Calu3 (cell line): ENCODE results near the gene NFAM1. TPM values are rescaled to one million over a fixed set of nuclear protein-coding genes. Genes with fewer than 3 reads are reported as not detected.

Source experiments
- BruUV-seq: library from RNA; stranded (reverse); fragments of 400-500 nt; replicated peaks from 2 replicates; lab custom pipeline; 2021; lab: Mats Ljungman, UMichigan
- CTCF ChIA-PET: fragments of 300-600 bp; sonication (Branson Sonifier 250); formaldehyde crosslinking; loops from one replicate; lab custom pipeline; 2022; ENCODE audit warnings: antibody characterized with exemption; lab: Charles Lee
- DNase-seq: peaks from one replicate; pipeline ENCODE4 v3.0.0; 2022
- H3K27ac Mint-ChIP-seq: one replicate; pipeline ENCODE4 v1.8.0; 2022; ENCODE audit warnings: mixed read lengths; ENCODE audit not compliant: unreplicated experiment
- H3K27me3 Mint-ChIP-seq: one replicate; pipeline ENCODE4 v1.8.0; 2022; ENCODE audit warnings: mixed read lengths; ENCODE audit not compliant: unreplicated experiment
- H3K36me3 Mint-ChIP-seq: one replicate; pipeline ENCODE4 v1.8.0; 2022; ENCODE audit warnings: mild to moderate bottlenecking, moderate library complexity, mixed read lengths; ENCODE audit not compliant: insufficient read depth, unreplicated experiment
- H3K4me1 Mint-ChIP-seq: one replicate; pipeline ENCODE4 v1.8.0; 2022; ENCODE audit warnings: mild to moderate bottlenecking, low read depth, mixed read lengths; ENCODE audit not compliant: unreplicated experiment
- H3K4me3 Mint-ChIP-seq: one replicate; pipeline ENCODE4 v1.8.0; 2022; ENCODE audit warnings: mild to moderate bottlenecking, low read depth, moderate library complexity, mixed read lengths; ENCODE audit not compliant: unreplicated experiment
- H3K9me3 Mint-ChIP-seq: one replicate; pipeline ENCODE4 v1.8.0; 2022; ENCODE audit warnings: low read depth, mixed read lengths; ENCODE audit not compliant: unreplicated experiment
- intact Hi-C: fragments of 100-400 bp; cut with micrococcal nuclease; formaldehyde crosslinking; loops from one replicate; pipeline ENCODE4 v1.10.0; 2022; ENCODE audit not compliant: unreplicated experiment
- total RNA-seq: library from RNA; stranded (reverse); gene quantifications from 2 replicates; pipeline ENCODE4 v1.2.3, GENCODE V29; 2022
- TF ChIP-seq, protein P1 (sequence below): fragments of 200-600 bp; IDR thresholded peaks from one replicate; pipeline ENCODE4 v1.8.0; 2022; ENCODE audit warnings: antibody characterized with exemption; ENCODE audit not compliant: unreplicated experiment

The NFAM1 gene
- total RNA-seq, 1 experiment from 2014 or later = 0.50 TPM

- intact Hi-C loops = no loop called here
- no peaks in the 10 kb centered on the region for H3K9me3 Mint-ChIP-seq
- no TSS peak for BruUV-seq
- H3K27me3 Mint-ChIP-seq = peaks cover 85% of the 10 kb centered on the region
- no peak for DNase-seq
- no peak overlapping the region for H3K4me3 Mint-ChIP-seq
- no peak overlapping the region for H3K27ac Mint-ChIP-seq
- H3K36me3 Mint-ChIP-seq = peaks cover 6% of the 10 kb centered on the region
- H3K4me1 Mint-ChIP-seq = no peaks in the 10 kb centered on the region
- TF ChIP-seq, protein P1, sequence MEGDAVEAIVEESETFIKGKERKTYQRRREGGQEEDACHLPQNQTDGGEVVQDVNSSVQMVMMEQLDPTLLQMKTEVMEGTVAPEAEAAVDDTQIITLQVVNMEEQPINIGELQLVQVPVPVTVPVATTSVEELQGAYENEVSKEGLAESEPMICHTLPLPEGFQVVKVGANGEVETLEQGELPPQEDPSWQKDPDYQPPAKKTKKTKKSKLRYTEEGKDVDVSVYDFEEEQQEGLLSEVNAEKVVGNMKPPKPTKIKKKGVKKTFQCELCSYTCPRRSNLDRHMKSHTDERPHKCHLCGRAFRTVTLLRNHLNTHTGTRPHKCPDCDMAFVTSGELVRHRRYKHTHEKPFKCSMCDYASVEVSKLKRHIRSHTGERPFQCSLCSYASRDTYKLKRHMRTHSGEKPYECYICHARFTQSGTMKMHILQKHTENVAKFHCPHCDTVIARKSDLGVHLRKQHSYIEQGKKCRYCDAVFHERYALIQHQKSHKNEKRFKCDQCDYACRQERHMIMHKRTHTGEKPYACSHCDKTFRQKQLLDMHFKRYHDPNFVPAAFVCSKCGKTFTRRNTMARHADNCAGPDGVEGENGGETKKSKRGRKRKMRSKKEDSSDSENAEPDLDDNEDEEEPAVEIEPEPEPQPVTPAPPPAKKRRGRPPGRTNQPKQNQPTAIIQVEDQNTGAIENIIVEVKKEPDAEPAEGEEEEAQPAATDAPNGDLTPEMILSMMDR = no peak
- CTCF ChIA-PET = interaction anchor here (0.6 to 1.1 kb wide), 2 partner anchors 10 to 11 kb away, joined by 5 to 6 read pairs; no protein-coding TSS in a partner anchor
Measured at GRCh38 chr22:42430528-42431125, 1.6 kb downstream of the NFAM1 start.

GRCh38 chr22:42428760-42429159 lies 3.4 kb downstream of the NFAM1 start:
- CTCF ChIA-PET = no interaction called here
- BruUV-seq = no TSS peak
- no peaks in the 10 kb centered on the region for H3K4me1 Mint-ChIP-seq
- TF ChIP-seq, protein P1 = no peak
- peaks cover 87% of the 10 kb centered on the region for H3K27me3 Mint-ChIP-seq
- DNase-seq = no peak
- H3K27ac Mint-ChIP-seq = no peak overlapping the region
- no peaks in the 10 kb centered on the region for H3K9me3 Mint-ChIP-seq
- no peak overlapping the region for H3K4me3 Mint-ChIP-seq
- H3K36me3 Mint-ChIP-seq = peaks cover 1% of the 10 kb centered on the region
- intact Hi-C loops = no loop called here

GRCh38 chr22:42428025-42428424 lies 4.2 kb downstream of the NFAM1 start:
- DNase-seq = no peak
- TF ChIP-seq, protein P1 = no peak
- BruUV-seq = no TSS peak
- intact Hi-C loops = no loop called here
- H3K27me3 Mint-ChIP-seq = peaks cover 80% of the 10 kb centered on the region
- no peaks in the 10 kb centered on the region for H3K9me3 Mint-ChIP-seq
- H3K4me1 Mint-ChIP-seq = no peaks in the 10 kb centered on the region
- H3K4me3 Mint-ChIP-seq = no peak overlapping the region
- H3K36me3 Mint-ChIP-seq = no peaks in the 10 kb centered on the region
- CTCF ChIA-PET = no interaction called here
- H3K27ac Mint-ChIP-seq = no peak overlapping the region

DNA sequence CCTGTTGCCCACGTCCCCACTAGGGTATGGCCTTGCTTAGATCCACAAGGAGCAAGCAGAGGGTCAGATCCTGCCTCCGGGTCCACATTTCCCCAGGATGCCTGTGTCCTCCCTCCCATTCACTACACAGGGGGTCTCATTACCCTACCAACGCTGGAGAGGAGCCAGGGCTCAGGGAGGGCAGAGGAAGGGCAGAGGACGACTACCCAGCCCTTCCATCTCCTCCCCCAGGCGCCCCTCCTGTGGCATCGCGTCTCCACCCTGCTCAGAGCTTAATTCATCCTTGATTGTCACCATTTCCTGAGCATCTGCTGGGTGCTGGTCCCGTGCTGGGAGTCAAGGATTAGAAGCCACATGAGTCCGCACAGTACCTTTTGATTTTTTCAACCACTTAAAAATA lies 5.0 kb downstream of the NFAM1 start:
- H3K27ac Mint-ChIP-seq = no peak overlapping the region
- BruUV-seq = no TSS peak
- TF ChIP-seq, protein P1 = no peak
- CTCF ChIA-PET = no interaction called here
- no peaks in the 10 kb centered on the region for H3K4me1 Mint-ChIP-seq
- intact Hi-C loops = no loop called here
- no peaks in the 10 kb centered on the region for H3K36me3 Mint-ChIP-seq
- DNase-seq = no peak
- no peaks in the 10 kb centered on the region for H3K9me3 Mint-ChIP-seq
- H3K4me3 Mint-ChIP-seq = no peak overlapping the region
- H3K27me3 Mint-ChIP-seq = peaks cover 77% of the 10 kb centered on the region
